Stimulated activated CD4-positive, alpha-beta T cell treated with anti-CD3 and anti-CD28 coated beads, Interleukin-1b, Interleukin-23, amount 100 ng/mL, for 4 hours (primary cell): ENCODE data around the gene MXI1.
A peak's percentile ranks its signal among the peaks of the same experiment; 100 is the strongest.

ENCODE experiments used
- DNase-seq, 2 donors: peaks; one replicate each; pipeline ENCODE4 v3.0.0-alpha.2; 2020; ENCODE audit warnings: low read depth in 2 of 2

MXI1 gene

GRCh38 chr10:110215286-110216170, 8.1 kb downstream of the MXI1 start:
- no peak for DNase-seq

DNA sequence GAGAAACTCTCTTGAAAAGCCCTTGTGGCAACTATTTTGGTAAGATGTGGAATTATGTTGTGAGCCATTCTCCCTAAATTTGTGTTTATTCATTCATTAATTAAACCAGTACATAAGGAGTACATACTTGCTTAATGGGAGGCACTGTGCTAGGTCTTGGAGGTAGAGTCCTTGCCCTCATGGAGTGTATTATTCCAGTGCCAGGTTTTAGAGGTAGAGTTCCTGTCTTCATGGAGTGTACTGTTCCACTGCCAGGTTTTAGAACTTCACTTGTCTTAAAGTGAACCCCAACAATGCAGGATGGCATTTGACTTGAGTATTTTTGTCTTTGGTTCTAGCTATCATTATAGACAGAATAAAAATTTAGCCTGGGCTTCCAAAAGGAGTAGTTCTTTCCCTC, 8.8 kb downstream of the MXI1 start:
- DNase-seq: no peak

DNA sequence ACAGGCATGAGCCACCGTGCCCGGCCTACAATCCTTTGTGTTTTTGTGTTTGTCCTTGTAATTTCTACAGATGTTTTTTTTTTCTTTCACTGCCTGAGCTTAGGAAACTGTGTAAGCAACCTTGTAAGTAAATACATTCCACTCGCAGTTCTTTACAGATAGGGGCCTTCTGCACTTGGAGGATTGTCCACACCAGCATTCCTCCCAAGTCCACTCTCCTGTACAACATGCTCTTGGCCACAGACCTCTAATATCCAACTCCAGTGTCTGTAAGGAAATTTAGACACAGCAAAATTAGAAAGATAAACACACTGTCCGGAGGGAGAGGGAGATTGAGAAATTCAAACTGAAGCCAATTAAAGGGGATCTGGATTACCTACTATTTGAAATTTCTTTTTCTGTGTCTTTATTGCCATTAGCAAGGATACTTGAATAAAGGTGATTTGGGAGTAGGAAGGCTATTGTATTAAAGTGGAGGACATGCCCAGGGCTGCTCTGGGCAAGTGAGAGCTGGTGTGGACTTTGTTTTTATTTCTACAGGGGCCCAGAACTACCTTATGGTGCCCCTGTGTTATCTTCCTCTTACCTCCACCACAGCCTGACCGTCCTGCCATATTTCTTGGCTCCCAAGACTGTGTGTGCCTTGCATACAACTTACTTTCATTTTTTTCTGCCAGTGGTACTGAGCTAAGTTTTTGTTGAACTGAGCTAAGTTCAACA, 9.7 kb downstream of the MXI1 start:
- DNase-seq: no peak

GRCh38 chr10:110217662-110218008, 10.2 kb downstream of the MXI1 start:
- DNase-seq: no peak

DNA sequence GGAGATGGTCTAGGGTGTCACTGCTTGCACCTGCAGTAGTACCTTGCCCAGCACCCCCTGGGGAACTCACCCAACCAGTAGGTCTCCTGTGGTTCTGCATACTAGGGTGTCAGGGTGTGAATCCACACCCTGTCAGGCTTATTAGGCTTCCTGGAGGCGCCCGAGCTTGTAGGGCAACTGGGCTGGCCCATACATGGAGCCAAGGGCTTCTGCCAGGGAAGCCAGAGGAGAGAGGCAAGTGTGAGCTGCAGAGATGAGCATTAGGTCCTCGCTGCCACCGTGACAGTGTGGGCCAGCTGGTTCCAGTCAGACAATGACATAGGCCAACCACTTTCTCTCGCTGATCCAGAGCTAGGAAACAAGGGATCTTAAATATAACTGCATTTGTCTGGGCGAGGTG, 11.2 kb downstream of the MXI1 start:
- no peak for DNase-seq

DNA sequence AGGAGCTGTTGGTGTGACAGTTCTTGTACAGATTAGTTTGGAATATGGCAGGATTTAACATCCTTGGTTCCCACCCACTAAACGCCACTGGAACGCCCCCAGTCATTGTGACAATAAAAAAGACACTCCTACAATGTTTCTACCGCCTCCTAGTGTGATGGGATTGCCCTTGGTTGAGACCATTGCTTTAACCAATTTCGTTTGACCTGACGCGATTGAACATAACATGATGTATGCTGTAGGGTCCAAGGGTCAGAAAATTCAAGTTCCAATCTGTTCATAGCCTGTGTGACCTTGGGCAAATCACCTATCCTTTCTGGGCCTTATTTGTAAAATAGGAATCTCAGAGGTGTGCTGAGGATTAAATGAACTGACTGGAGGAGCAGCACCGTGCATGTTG, 12.5 kb downstream of the MXI1 start:
- DNase-seq: no peak

DNA sequence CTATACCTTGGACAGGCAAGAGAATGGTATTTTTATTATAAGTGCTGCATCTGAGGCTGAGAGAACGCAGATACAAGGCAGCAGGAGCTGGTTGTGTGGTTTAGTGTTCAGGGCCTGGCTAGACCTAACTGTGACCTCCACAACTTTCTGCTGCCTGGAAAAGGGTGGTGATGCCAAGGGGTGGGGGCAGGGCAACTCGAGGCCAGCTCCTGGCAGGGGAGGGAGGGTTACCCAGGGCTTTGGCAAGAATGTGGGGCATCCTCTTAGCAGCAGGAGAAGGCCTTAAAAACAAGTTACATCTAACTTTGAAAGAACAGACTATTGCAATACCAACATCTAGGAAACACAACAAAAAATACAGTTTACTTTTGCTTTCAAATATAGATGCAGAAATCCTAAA, 13.0 kb downstream of the MXI1 start:
- DNase-seq: no peak

GRCh38 chr10:110221044-110221720, 13.8 kb downstream of the MXI1 start:
- DNase-seq: no peak

- peak; percentile 55 to 66 for DNase-seq
Observed at GRCh38 chr10:110221721-110222261, 14.4 kb downstream of the MXI1 start.

DNA sequence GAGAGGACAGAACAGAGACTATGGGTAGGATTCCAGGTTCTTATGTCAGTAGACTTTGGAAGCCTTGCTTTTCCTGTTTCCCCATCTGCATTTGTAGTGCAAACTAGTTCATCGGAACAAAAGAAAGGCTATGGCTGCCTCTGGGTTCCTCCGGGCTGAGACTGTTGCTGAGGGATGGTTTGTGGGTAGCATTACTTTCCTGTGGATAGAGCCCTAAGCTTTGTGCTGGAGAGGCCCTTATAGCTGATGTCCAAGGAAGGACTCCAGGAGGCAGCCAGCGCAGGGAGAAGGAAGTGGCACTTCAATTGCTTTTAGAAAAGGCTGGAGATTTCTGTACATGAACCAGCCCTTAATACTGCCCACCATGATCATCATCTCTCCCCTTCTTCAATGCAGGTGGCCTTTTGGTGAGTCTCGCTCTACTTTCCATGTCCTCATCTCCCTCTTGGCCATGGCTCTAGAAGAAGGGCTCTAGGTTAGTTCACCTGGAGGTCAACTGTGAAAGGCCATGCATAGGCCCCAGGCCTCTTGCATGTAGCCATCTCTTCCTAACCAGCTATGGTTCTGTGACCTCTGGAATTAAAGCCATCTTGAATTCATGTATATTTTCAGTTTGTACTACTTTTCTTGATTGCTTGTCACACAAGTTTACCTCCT, 15.4 kb downstream of the MXI1 start:
- DNase-seq: no peak

- DNase-seq: no peak
Observed at GRCh38 chr10:110223298-110223925, 16.0 kb downstream of the MXI1 start.

GRCh38 chr10:110224992-110225391, 17.6 kb downstream of the MXI1 start:
- DNase-seq: no peak

- no peak for DNase-seq
Observed at GRCh38 chr10:110225441-110225755, 18.0 kb downstream of the MXI1 start.

- DNase-seq: peak; percentile 81 to 83
Observed at GRCh38 chr10:110225756-110226542, 18.5 kb downstream of the MXI1 start.

GRCh38 chr10:110226543-110226925, 19.1 kb downstream of the MXI1 start:
- peak; percentile 84 to 88 for DNase-seq

DNA sequence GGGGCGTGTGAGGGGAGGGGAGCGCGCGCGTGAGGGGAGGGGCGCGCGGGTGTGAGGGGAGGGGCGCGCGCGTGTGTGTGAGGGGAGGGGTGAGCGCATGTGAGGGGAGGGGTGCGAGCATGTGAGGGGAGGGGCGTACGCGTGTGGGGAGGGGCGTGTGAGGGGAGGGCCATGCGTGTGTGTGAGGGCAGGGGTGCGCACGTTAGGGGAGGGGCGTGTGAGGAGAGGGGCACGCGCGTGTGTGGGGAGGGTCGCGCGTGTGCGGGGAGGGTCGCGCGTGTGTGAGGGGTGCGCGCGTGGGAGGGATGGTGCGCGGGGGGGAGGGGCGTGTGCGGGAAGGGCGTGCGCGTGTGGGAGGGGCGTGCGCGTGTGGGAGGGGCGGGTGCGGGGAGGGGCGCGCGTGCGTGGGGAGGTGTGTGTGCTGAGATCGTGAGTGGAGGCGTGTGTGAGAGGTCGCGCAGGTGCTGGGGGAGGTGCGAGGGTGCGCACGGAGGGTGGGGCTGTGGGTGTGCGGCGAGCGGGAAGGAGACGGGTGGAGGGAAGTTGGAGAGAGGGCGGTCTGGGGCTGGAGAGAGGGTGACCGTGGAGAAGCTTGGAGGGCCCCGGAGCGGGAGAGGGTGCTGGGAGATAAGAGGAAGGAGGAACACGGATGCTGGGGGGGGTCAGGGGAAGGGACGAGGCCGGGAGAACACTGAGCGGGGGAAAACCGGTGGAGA, 19.7 kb downstream of the MXI1 start:
- DNase-seq: peak; percentile 73 to 74

GRCh38 chr10:110228066-110228465, 20.7 kb downstream of the MXI1 start:
- no peak for DNase-seq

GRCh38 chr10:110229155-110229554, 21.8 kb downstream of the MXI1 start:
- no peak for DNase-seq

GRCh38 chr10:110233846-110234245, 26.4 kb downstream of the MXI1 start:
- no peak for DNase-seq

- DNase-seq: no peak
Observed at GRCh38 chr10:110237894-110238480, 30.6 kb downstream of the MXI1 start.
